AG08396 (cell line): ENCODE results near the gene THBS1.

ENCODE experiments used
- DNase-seq: peaks from one replicate; pipeline ENCODE4 v3.0.0; 2012; ENCODE audit warnings: low spot score, mixed read lengths

The THBS1 gene

DNA sequence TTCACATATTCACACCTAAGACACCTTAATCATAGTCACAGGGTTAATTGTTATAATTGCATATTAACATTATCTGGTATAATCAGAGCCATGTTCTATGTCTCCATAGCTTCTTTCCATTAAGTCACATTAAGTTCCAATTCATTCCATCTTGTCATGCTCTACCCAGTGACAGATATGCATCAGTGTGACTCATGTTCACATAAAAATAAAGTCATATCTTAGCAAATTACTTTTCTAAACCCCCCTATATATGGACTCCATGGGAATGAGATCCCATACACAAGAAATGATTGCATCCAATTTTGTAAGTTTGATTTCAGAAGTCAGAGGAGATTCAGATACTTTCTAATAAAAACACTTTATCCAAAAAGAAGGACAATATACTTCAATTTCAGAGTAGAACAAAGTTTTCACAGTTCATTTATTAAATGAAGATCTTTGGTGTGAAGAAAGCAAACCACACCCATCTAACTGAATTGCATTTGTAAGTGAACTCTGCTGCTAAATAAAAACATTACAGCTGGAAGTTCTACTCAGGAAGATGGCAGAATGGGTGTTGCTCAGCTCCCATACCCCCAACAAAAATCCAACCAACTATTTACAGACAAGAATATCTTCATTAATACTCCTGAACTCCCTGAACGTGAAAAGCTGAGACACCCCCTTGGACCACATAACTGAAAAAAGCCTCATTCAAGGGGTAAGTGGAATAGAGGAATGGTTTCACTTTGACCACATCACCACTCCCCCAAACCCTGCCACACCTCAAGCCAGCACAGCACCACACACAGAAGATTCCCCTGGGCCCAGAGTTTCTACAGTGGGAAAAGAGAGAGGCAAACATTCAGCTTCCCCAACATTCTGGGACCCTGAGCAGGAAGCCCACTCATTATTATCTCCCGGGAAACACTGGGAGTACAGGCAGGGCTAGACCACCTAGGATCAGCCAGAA lies 27.6 kb downstream of the THBS1 start:
- DNase-seq, result no peak

DNA sequence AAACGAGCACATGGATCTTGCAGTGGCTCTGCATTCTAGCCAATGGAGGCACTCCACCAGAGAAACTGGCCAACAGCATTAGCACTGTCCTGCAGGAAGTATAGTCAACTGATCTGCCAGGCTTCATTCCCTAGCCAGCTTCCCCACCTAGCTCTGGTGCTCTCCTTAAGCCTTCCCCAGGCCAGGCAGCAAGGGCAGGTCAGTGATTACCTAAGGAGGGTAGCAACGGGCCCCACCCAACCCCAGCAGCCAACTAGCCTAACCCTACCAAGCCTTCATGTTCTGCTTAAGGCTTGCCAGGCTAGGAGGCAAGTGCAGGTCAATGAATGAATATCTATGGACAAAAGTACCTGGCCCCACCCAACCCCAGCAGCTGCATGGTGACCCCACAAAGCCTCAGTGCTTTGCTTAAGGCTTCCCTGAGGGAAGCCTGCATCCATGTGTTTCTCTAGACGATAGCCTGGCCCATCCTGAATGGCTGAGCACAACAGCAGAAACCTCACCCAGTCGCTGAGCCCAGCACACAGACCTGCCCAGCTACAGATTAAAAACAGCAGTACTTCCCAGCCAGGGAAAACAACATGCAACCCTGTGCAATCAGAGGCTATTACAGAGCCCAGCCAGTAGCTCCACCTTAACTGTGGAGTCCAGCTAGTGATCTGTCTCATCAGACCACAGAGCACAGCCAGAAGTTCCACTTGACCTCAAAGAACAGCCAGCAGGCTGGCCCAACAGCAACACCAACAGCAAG lies 28.5 kb downstream of the THBS1 start:
- no peak for DNase-seq

DNA sequence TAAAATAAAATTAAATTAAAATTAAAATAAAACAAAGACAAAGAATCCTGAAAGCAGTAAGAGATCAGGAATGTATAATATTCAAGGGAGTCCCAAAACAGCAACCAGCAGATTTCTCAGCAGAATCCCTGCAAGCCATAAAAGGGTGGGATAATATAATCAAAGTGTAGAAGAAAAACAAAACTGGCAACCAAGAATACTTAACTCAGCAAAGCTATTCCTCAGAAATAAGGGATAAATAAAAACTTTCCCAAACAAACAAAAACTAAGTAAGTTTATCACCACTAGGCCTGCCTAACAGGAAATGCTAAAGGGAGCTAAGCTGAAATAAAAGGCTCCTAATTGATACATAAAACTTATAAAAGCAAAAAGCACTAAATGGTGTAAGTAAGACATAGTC lies 29.8 kb downstream of the THBS1 start:
- no peak for DNase-seq

DNA sequence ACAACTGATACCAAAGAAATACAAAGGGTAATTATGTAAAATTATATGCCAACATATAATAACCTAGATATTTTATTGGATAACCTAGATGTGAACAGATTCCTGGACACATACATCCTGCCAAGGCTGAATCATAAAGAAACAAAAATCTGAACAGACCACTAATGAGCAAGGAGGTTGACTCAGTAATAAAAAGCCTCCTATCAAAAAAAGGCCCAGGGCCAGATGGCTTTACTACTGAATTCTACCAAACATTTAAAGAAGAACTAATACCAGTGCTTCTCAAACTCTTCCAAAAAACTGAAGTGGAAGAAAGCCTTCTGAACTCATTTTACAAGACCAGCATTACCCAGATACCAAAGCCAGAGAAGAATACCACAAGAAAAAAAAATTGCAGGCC lies 32.4 kb downstream of the THBS1 start:
- DNase-seq, result no peak

DNA sequence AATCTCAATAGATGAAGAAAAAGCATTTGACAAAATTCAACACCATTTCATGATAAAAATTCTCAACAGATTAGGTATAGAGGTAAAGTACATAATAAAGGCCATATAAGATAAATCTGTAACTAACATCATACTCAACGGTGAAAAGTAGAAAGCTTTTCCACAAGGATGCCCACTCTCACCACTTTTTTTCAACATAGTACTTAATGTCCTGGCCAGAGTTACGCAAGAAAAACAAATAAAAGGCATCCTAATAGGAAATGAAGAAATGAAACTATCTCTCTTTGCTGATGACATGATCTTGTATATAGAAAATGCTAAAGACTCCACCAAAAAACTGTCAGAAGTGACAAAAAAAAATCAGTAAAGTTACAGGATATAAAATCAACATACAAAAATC lies 33.0 kb downstream of the THBS1 start:
- no peak for DNase-seq

DNA sequence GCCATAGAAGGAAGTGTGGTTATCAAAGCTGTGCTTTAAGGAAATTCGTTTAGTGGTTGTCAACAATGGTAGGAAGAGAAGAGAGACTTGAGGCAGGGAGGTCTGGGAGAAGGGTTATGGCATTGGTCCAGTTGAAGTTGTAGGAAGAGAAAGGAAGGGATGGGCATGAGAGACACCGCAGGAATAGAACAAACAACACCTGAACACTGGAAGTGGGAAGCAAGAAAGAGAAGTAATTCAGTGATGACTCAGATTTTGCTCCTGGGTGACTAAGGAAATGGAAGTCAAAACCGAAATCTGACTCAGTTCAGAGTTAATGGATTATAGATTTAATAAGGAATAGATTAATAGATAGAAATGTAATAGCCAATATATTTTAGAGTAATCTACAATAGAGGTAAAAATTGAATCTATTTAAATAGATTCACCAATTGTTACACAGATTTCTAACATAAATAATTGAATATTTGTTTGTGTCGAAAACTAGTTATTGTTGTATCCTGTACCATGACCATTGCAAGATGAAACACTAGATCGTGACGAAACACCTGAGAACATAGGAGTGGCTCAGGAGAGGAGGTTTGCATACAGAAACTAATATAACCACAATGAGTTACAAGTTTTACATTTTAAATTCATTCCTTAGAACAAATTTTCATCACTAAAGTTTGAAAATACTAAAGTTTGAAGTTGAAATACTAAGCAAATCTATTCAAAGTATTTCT lies 36.0 kb downstream of the THBS1 start:
- no peak for DNase-seq

DNA sequence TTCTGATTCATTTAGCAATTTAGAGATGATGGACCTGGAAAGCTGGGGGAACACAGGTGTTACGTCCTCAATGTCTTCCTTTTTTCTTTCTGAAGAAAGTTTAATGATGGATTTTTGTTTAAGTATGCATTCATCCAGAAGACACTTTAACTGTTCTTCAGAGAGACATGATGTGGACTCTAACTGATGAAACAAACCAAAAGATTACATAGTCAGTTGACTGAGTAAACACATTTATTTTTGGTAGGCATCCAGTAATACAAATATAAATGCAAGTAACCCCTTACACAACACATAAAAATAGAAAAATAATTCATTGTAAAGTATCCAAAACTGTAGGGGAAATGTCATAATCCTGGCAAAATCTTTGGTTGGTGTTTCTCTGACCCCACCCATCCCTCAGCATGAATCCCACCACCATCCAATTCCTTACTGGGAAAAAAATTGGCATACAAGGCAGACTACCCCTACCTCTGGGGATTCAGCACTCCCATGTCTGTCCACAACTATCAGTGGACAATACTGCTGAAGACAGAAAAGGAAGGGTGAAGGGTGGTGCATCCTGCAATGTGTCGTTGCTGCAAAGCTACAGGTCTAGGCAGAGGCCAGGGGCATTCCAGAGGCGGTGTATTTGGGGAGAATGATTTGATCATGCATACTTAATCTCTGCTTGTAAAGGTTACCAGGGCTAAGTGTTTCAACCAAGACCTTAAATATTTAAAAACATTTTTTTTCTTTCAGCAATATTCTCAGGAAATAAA lies 37.4 kb downstream of the THBS1 start:
- DNase-seq, result no peak

DNA sequence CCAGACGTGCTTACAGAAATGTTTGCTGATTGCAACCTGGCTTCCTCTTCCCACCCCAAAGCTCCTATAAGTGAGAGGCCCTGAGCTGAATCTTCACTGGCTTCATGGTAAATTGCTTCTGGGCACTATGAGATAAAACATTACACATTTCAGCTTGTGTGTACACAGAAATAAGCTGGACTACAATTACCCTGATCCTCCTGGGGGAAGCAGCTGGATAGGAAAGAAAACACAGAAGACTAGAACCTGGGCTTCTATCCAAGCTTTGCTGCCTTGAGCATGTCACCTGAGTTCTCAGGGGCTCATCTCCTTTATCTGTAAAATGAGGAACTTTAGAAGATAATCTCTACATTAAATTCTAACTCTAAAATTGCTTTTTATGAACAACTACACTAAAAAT lies 40.3 kb downstream of the THBS1 start:
- no peak for DNase-seq

DNA sequence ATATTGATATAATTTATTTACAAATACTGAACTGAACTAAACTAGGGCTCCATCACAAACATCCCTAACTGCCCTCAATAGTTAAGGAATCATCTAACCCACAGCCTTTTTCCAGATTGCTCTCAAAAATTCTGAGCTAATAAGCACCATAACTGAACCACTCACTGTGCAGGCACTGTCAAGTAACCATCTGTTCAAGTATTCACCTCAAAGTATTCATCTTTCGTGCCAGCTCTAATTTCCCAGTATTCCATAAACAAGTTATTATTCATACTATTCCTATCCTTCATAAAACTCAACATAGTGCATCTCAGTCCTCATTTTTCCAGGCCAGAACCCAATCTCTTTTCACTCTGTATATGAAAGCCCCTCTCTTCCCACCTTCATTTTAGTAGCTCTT lies 41.1 kb downstream of the THBS1 start:
- no peak for DNase-seq

DNA sequence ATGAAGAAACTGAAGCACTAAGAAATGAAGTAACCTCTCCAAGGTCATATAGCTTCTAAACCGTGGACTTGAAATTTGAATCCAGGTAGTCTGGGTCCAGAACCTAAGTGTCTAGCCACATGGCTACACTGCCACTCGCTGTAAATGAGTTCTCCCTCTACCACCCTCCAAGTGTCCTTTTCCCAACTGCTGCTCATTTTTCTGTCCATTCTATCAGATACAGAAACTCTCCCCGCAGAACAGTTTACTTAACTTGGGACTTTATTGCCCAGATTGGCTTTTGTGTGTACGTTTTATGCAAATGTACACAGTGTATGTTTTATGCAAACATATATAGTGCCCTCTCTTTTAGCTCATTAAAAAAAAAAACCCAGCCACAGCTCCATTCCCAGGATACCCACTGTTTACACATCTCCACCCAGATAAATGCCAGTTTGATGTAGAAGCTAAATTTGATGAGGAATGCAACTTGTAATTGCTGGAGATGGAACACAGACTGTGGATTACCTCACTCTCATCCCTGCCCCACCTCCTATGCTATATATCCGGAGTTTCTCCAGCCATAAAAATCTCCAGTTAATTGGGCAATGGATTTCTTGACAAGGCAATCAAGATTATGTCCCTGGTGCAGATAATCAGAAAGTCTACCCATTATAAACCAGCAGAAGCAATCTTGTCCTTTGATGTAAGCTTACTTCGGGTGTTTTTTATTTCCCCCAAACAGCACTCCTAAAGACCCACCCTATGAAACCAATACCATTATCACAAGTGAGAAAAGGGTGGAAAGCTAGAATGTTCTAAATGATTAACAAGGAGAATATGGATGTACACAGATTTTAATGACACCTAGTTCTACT lies 42.0 kb downstream of the THBS1 start:
- no peak for DNase-seq

DNA sequence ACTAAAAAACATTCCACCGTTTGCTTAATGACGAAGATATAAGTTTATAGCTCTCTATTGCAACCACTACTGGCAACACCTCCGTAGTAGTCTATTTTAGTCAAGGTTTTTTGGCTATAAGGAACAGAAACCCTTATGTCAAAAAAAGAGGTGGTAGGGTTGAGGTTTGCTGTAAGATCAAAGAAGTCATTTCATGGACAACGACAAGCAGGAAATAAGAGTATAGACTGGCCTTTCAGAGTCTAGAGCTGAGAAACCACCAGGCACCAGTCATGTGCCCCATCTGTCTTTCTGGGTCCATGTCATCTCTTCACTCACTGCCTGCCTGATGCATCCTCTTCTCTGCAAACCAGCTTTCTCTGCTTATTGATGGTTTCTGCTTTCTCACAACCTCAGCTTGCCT lies 42.7 kb downstream of the THBS1 start:
- DNase-seq, result no peak

DNA sequence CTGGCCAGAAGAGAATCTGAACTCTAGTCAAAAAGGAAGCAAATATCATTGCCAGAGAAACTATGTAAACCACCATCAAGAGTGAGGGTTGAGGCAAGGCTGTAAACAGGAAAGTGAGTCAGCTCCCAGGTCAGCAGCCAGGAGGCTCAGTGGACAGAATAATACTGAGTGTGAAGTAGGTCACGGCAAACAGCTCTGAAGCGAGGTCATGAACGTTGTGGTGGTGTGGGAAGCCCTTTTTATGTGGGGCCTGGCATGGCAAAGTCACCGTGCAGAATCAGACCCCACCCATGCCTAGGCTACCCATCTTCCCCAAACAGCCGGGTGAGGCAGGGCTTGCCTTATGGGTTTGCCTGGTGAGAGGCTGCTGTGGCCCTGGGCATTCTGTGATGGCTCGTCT lies 43.9 kb downstream of the THBS1 start:
- peak; percentile 73 for DNase-seq

DNA sequence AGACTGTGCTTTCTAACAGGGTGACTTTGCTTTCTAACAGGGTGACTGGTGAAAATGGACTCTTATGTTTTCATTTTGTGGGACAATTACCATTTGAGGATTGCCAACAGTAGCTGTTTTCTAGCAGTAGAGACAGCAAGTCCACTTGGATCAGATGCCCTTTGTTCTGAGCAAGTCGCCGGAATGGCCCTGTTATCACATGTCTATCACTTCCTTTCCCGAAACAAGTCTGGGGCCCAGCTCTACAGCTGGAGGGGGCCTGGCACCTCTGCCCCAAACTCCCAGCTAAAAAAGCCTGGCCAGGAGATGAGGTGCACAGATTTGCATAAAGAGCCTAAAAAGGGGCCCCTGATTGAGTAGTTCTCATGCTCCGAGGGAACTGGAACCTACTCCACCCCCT lies 44.6 kb downstream of the THBS1 start:
- no peak for DNase-seq

DNA sequence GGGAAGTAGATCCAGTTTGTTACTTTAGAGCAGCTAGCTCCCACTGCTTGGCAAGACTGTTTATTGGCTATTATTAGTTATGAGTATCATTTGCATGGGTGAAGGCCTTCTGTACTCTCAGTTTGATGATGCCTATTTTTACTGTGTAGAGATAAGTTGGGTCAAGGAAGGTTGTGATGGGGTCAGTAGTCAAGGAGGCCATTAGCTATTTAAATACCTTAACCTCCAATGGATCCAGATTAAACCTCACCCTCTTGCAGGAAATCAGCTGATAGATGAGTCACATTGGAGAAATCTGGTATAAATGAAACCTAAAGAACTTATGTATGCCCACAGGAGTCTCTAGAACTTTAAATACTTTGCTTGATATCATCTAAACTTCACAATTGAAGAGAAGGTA lies 45.0 kb downstream of the THBS1 start:
- no peak for DNase-seq

DNA sequence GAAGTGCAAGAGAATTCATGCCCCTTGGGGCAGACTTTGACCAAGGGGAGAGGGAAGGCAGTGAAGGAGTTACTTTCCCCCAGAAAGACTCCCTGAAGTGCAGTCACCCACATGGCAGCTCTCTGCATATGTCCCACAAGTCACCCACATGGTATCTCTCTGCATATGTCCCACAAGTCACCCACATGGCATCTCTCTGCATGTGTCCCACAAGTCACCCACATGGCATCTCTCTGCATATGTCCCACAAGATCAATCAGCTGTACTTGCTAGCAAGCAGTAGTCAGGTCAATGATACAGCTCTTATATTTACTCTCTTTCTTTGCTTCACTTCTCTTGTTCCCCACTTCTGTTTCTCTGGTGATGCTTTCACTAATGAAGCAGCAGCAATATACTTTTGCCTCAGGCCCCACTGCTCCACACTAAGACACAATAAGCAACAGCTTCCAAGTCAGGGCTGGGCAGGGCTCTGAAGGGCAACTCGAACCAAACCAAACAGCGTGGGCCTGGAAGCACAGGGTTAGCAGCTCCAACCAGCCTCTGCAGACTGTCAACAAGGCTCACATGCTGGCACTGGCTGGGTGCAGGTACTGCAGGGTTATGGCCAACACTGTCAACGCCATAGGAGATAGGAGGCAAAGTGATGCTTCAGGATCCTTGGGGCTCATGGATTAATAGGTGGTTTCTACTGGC lies 46.7 kb downstream of the THBS1 start:
- no peak for DNase-seq

DNA sequence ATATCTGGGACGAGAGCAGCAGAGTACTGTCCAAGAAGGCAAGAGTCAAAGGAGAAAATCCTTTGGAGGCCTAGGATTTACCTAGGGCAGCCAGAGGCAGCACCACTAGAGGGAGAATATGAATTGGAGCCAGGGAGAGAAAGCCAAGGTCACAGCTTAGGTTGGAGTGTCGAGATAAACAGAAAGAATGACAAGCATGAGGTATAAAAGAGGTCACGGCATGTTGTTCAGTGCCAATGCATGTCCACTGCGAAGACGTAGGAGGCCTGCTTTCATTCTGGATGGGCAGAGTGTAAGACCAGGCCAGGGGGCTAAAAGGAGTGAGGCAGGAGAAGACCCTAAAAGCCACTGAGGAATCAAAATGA lies 47.2 kb downstream of the THBS1 start:
- no peak for DNase-seq

DNA sequence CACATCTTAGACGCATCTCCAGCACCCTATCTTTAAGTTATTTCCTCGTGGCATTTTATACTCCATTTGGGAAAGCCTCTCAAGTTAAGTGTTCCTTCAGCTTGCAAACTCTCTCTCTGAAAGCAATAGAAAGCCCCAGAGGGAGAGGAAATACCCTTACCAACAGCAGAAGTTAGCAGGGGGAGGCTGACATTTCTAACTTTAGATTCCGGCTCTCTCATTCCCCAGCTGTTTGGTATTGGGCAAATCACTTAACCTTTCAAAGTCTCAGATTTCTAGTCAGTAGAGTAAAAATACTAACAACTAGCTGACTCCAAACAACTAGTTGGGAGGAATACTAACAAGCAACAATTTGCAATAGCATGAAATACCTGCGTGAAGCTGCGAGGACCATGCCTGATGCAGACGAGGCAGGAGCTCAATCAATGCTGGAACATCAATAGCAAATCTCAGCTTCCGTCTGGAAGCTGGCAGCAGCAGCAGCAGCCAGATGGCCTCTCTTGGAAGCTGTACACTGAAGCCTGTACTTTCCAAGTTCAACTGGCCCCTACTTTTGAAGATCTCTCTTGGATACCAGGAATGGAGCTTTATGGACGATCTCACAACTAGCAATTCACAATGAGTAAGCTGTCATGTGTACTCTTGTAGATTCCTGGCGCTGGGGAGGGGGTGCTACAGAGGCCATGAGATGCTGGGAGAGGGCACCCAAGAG lies 47.8 kb downstream of the THBS1 start:
- no peak for DNase-seq

DNA sequence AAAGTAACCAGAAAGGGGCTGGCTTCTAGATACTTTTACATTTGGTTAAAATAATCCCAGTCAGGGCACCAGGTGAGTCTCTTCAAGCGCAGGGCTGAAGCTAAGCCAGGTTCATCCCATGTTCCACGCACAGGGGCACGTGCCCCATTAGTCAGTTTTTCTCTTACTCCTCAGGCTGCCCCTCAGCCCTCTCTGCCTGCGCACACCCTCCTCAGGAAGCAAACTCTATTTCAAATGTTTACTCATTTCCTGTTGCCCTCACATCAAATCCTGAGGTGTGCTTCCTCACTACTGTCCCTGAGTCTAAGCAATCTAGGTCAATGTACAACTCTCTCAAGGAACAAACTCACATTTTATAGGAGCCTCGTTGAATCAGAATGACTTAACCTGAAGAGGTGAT lies 48.5 kb downstream of the THBS1 start:
- DNase-seq, result no peak

DNA sequence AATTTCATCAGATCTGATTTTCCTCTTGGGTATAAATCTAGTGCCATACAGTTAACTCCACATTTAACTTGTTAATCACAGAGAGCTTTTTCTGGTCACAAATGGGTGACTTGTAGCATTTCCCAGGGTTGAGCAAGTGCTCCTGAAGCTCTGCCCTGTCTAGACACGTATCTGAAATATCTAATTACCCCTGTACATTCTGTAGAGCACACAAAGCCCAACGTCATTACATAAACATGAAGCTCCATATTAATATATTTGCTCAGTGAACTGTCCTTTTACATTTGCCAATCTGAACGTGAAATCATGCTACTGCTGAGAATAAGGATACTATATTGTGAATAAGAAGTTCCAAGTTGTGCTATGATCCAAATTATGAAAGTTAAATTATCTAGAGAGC lies 49.0 kb downstream of the THBS1 start:
- DNase-seq, result no peak

DNA sequence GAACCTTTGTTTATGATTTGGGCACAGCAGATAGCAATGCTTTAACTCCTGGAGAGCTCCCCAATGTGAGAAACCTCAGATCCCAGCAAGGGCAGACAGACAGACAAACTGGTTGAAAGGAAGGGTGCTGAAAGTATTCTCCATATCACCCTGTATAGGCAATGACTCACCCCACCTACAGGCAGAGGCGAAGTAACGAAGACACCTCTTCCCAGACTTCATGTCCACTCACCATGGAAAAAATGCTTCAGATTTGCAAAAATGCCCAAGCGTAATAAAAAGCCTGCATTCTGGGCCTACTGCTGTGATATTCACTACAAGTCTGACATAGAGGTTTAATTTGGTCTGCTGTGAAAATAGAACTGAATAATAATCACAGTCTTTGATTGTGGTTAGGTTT lies 50.5 kb downstream of the THBS1 start:
- DNase-seq, result no peak
